Kidney tubule cell (primary cell): Measurements from ENCODE around the gene STOML1.

Source experiments
- DNase-seq: peaks from one replicate; pipeline ENCODE4 v3.0.0-alpha.2; 2018; ENCODE audit warnings: low spot score

STOML1 gene

DNA sequence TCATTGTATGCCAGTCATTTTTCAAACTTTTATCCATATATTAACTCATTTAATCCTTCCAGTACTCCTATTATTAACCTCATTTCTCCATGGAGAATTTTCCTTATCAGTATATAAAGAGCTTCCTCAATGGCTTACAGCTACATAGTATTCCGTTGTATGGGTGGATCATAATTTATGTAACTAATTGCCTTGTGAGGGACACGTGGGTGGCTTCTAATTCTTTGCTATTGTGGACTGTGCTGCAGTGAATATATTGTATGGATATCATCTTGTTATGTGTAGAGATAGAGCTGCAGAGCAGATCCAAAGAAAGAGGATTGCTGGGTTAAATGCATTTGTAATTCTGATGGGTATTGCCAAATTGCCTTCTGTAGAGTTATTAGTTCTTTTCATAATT, 27.6 kb upstream of the STOML1 start:
- no peak for DNase-seq

DNA sequence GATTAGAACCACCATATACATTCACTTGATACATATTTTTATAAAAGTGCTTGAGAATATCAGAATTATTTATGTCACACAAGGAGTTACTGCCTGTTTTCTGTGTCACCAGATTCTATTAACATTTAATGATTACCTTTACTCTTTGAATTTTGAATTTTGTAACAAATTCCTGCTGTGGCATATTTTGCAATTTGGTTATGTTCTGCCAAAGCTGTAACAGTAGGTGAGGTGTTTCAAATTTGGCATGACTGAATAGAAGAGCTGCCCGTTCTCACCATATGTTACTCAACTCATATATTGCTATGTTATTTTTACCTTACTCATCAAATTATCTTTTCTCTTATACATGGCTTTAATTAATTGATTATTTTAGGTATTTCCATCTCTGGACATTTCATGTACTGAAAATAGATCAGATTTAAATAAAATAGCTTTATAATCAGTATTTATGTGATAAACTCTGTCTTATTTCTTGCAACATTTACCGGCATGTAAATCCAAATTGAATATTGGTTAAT, 21.3 kb upstream of the STOML1 start:
- no peak for DNase-seq

DNA sequence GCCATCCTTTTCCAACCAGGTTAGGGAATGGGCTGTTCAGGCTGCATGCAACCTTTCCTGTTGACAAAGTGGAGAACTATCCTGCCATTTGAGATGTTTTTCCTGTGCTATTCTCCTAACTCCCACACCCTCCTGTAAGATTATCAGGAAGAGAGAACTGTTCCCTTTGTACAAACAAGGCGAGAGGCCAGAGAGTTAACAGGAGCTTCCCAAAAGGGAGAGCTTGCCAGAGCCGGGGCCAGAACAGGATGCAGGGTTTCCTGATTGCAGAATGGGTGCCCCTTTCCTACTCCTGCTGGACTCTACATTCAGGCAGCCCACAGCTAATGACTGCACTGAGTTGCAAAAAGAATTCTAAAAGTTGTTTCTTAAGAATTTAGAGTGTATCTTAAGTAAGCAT, 19.5 kb upstream of the STOML1 start:
- no peak for DNase-seq

DNA sequence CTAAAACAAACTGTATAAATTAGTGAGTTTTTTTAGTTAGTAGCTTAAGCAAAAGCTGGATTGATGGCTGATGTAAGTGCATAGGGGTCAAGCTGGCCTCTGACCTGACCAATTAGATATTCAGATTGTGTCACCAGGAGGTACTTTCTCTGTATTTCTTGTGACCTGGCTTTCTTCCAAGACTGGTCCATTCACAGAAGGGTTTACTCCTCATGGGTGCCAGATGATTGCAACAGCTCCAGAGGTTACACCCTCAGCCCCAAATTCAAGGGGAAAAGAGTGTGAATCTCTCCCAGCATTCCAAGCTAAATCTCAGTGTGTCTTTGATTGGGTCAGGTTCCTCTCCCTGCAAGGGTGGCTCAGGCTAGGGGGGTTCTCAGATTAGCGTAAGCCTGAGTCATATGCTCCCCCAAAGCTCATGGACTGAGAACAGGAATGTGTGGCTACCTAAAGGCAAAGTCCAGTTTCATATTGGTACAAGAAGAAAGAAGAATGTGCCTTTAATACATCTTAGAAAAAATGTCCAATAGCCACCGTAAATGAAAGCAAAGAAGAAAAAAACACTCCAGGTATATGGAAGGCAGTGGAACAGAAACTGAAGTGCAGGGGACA, 18.9 kb upstream of the STOML1 start:
- peak; percentile 54 for DNase-seq

DNA sequence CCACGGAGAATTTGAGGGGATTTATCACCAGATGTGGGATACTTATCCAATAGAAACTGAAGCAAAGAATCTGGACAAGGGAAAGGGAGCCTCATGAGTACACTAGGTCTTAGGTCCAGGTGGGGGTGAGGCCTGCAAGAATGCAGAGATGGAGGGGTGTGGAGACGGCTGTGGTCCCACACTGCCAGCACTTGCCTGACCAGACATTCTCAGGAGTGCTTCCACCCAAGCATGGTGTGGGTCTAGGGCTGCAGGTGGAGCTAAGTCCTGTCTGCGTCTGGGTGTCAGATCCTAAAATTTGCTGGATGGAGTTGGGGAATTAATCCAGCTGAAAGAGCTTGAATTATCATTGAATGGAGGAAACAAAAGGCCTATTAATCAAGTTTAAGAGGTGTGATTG, 16.8 kb upstream of the STOML1 start:
- DNase-seq: no peak

DNA sequence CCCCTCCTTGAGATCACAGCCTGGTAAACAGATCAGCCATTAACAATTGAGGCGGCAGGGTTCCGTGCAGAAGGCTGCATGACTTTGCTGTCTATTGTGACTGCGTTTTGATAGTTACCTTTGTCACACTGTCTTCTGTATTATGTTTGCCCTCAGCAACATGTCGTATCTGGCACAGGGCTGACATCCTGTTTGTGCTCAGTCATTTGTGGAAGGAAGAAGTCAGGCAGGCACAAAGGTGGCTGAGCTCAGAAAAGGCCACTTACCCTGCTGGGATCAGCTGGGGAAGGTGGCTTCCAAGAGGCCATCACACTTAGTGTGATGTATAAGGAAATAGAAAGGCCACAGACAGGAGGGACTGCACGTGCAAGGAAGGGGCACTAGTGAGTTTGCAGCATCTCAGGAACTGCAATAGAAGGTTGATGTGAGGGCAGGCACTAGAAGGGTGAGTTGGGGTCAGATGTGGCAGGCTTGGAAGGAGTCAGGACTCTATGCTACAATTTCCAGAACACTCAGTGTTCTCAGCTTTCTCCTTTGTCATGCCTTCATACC, 15.8 kb upstream of the STOML1 start:
- peak; percentile 44 for DNase-seq

DNA sequence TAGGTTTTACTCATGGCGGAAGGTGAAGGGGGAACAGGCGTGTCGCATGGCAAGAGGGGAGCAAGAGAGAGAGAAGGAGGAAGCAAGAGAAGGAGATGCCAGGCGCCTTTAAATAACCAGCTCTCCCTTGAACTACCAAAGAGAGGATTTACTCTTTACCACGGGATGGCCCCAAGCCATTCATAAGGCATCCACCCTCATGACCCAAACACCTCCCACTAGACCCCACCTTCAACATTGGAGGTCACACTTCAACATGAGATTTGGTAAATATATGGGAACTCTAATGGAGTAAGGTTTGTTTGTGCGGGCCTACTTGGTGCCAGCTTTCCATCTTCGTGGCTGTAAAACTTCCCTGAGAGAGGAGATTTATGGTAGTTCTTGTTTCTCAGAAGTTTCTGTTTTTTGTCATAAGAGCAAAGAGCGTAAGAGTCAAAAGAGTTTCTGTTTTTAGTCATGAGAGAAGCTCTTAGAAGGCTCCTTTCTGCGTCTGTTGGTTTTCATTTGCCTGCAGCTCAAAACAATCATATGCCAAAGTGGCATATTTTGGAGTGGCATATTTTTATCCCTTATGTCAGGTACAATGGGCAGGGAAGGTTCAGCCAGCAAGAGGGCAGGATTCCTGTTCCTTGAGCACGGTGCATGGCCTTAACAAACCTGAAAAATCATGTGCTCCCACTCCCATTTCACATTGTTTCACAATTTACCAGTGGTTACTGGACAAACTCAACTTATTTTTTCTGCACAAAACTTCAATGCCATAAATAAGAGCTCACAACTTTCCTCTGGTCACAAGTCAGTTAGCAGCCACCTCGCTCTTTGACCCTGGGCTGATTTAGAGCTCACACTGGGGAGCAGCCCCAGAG, 14.9 kb upstream of the STOML1 start:
- DNase-seq: no peak

DNA sequence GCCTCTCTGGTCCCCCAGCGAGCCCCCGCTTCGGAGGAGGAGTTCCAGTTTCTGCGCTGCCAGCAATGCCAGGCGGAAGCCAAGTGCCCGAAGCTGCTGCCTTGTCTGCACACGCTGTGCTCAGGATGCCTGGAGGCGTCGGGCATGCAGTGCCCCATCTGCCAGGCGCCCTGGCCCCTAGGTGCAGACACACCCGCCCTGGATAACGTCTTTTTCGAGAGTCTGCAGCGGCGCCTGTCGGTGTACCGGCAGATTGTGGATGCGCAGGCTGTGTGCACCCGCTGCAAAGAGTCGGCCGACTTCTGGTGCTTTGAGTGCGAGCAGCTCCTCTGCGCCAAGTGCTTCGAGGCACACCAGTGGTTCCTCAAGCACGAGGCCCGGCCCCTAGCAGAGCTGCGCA, 5.9 kb upstream of the STOML1 start:
- no peak for DNase-seq

DNA sequence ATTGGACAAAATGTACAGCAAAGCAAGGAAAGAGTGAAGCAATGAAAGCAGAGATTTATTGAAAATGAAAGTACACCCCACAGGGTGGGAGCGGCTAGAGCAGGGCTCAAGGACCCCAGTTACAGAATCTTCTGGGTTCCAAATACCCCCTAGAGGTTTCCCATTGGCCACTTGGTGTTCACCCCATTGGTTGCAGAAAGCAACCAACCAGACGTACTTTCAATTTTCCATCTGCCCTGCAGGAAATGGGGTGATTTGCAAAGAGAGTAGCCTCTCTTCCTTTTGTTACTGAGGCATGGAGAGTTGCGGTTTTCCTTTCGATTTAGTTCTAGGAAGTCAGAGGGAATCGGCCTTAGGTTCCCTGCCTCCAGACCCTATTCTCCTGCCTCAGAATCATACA, 4.8 kb upstream of the STOML1 start:
- peak; percentile 46 for DNase-seq

DNA sequence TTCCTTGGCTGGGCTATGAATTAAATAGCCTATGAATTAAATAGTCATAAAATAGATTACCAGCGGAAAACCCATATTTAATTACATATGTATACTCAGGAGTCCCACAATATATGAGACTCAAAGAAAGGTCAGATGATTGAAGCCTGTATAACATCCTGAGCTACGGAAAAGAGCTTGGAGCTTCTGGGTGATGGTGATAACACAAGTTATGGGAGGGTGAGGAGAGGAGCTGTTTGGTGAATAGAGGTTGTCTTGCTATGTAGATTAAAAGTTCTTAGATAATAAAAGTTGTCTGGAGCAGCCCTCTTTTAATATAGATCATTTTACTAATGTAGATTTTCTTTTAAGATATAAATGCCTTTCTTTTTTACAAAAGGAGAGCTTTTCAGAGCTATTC, 4.2 kb upstream of the STOML1 start:
- DNase-seq: no peak

DNA sequence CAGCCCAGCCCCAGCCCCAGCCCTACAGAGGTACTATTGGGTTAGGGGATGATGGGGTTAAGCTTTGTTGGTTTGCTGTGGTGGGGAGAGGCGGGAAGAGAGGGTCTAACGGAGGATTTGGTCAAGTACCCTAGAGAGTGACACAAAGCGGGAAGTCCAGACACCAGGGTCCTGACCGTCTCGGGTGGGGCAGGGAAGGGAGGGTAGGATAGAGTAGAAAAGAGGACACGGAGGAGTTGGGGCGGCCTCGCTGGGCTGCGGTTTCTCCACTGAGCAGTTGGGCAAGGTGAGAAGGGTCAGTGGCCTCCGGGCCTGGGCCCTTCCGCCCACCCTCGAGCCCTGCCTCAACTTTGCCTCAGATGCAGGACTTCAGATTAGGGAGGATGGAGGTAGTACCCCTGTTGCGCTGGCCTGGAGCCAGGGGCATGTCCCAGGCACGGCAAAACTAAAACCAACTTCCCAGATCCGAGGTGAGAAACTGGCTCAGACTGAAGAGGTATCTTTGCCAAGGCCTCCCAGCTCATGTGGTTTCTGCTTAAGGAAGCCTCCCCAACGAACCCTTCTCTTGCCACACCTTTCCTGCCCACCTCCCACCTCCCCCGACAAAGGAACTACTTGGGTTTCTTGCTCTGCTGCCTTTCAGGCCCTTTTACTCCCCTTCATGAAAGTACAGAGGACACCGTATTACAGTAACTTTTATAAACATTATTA, 3.0 kb upstream of the STOML1 start:
- peak; percentile 20 for DNase-seq

DNA sequence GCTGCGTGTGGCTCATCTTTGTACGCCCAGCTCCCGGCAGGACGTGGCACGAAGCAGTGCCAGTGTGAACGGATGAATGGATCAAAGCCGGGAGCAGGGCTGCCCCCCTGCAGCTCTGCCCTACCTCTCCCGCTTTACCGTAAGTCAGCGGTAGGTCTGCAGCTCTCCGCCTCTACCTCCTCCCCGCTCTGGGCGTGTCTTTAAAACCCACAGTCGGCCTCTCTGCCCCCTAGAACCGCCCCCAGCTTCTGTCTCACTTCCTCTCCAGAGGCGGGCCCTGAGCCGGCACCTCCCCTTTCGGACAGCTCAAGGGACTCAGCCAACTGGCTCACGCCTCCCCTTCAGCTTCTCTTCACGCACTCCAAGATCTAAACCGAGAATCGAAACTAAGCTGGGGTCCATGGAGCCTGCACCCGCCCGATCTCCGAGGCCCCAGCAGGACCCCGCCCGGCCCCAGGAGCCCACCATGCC, 2.4 kb upstream of the STOML1 start, which contains the start of gene PML:
Gene PML, plus strand, starts transcription at position 304 of the 471 bp plus-strand sequence. Its CDS starts 97 bp downstream, at position 401.
- peak; percentile 96 for DNase-seq

DNA sequence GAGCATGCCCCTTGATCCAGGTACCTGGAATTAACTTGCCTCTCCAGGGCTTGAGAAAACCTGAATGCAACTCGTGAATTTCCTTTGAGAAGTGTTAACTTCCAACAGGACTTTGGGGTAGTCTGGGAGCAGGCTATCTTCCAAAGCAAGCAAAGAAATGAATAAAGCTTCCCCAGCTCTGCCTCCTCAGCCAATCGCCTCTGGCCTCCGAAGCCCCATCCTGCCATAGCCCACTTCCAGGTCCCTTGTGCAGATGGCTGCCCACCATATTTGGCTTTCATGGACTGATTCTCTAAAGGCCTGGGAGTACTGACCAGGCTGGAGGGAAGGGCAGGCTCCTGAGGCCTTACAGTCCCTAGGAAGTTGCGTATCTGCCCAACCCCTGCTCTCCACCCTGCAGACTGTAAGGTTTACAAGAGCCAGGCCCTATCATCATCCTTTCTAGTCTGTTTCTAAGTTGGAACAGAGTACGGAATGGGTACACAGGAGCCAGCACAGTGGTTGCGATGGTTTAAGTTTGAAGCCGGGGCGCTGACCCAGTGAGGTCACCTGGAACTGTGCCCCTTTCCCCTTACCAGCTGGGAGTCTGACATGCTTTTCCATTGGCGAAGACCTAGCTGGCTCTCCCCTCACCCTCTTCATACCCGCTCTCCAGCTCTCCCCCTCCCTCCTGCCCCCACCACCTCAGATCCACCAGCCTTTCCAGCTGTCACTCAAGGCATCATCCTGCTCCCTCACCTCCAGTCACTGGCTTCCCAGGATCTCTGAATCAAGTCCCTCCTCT, 1.3 kb upstream of the STOML1 start:
- DNase-seq: no peak

DNA sequence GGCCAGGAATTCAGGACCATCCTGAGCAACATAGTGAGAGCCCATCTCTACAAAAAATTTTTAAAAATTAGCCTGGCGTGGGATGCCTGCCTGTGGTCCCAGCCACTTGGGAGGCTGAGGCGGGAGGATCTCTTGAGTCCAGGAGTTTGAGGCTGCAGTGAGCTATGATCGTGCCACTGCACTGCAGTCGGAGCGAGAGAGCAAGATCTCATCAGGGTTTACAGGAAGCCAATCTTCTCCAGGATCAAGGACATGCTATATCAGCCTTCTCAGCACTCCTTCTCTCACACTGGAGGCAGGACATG, 451 bp upstream of the STOML1 start:
- no peak for DNase-seq

DNA sequence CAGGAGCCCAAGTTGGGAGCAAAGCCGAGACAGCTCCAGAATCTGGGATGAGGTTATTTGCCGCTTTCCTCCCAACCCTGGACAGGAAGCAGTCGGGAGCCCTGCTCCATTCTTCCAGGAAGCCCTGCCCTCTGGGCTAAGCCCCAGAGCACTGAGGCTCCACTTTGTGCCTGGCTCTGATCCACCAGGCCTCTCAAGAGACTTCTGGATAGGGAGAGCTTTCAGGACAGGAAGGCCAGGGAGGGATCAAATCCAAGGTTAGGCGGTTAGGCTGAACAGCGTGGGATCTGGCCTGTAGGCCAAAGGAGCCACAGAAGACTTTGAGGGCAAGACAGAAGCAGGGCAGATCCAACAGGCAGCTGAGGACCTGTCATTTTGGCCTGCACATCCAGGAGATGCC, 835 bp downstream of the STOML1 start:
- peak; percentile 47 for DNase-seq

DNA sequence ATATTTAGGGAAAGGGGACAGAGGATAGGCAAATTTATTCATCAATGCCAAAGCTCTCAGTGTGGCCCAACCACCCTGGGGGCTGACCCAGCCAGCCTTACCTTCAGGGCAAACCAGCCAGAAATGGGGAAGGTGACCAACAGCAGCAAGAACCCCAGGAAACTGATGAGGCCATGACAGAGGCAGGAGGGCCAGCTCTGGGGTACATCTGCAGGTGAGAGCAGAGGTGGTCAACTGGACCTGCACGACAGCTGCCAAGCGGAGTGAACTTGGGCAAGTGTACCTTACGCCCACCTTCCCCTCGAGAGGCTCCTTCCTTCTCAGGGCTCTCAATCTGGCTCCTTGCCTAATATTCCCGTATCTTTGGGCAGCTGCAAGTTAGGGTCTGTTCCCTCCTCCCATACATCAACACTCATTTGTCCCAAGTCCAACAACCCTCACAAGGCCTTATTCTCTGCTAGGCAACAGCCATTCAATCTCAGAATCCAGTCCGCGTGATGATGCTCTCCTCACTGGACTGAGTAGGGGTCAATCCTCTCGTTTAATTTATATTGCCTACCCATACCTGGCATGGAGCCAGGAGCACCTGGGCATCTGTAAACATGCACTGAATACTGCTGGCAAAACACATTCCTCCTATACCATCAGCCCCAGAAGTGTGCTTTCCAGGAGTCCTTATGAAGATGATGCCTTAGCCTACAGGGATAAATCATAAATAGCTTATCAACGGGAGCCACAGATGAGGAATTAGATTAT, 1.7 kb downstream of the STOML1 start:
- no peak for DNase-seq

DNA sequence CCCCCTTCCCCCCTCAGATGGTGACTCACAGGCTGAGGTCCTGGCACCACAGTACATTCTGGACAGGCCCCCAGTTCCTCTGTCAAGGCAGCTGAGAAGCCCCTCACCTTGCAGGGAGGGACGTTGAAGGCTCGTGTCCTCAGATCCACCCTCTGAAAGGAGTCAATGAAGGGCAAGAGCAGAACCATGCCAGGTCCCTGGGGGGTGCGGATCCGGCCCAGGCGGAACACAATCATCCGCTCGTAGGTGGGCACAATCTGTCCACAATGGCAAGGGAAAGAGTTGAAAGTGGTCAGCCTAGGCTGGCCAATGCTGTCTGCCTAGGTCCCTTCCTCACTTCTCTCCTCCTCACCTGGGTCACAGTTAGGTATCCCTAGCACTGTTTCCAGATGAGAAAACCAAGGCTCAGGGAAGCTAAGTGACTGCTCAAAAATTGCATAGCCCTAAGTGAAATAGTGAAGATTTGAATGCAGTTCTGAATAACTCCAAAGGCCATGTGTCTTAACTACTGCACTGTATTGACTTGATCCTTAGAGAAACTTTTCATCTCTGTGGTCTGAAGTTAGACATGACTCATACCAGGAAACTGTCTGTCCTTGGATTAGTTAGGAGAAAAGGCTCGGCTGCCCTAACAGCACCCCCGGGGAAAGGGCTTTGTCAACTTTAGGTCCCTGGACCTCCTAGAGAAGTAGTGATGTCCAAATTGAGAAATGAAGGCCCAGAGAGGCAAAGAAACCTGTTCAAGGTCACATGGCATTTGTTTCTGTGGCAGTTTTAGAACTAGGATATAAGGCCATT, 2.9 kb downstream of the STOML1 start:
- peak; percentile 95 for DNase-seq

DNA sequence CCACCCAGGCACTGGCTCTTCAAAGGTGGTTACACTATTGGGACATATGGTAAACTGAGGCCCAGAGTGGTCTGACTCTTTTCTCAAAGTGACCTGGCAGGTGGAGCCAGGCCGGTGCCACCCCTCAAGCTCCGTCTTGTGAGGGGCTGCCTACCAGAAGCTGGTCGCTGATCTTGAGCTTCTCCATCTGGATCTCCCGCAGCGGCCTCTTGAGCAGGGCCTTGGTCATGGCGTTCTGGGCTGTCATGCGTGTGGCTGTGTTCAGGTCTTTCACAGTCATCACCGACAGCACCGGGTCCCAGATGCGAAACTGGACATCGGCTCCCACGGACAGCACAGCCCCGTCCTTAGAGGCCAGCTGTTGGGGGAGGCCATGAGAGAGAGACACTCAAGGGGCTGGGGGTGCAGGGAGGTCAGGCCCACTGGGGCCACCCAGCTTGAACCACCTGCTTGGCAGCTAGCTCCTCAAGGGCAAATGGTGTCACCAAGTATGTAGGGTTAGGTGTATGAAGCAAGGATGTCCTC, 3.6 kb downstream of the STOML1 start:
- DNase-seq: no peak

DNA sequence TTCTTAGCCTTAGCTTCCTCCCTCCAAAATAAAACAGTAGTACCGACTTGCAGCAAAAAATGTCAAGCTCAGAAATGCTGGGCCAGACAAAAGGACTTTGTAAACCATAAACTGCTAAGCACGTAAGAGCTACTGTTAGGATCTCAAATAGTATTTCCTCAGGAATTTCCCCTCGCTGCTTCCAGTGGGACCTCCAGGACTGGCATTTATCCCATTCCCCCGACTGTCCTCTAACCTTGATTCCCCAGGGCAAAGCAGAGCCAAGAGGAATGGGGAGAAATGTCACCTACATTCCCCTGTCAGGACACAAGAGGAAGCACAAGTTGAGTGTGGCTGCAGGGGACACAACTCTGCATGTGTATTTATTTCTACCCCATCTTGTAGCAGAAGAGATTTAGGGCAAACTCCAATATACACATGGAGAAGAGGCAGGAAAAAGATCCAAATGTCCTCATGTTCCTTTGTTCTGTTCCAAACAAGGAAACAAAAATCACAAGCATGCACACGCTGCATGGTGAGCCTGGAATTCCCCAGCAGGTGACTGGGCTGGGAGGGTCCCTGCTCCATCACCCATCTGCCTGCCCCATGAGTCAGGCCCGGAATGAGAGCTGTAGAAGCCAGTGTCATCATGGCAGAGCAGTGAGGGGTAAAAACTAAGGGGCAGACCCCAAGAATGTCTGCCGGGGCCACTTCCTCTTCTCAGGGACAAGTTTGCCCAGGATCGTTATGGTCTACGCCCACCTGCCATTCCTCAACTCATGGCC, 4.2 kb downstream of the STOML1 start:
- peak; percentile 98 for DNase-seq
